DMS53 (cell line): Measurements from ENCODE around the gene EPN2.

Source experiments
- DNase-seq: peaks from one replicate; lab custom pipeline; 2025; lab: John Stamatoyannopoulos, UW

The EPN2 gene

DNA sequence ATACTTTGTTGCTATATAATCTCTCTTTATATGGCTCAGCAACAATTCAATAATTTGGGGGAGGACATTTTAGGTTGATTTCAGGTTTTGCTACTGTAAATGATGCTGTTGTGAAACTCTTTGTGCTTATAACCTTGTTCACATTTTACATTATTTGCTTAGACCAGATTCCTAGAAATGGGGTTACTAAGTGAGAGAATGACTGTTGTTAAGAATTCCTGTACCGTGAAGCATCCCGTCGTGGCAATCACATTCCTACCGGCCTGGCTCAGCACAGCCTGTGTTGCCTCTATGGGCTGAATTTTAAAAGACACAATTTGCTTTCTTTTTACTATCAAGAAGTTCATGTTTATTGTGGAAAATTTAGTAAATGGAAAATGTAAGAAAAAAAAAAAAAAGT, 94.0 kb downstream of the EPN2 start:
- DNase-seq: no peak

DNA sequence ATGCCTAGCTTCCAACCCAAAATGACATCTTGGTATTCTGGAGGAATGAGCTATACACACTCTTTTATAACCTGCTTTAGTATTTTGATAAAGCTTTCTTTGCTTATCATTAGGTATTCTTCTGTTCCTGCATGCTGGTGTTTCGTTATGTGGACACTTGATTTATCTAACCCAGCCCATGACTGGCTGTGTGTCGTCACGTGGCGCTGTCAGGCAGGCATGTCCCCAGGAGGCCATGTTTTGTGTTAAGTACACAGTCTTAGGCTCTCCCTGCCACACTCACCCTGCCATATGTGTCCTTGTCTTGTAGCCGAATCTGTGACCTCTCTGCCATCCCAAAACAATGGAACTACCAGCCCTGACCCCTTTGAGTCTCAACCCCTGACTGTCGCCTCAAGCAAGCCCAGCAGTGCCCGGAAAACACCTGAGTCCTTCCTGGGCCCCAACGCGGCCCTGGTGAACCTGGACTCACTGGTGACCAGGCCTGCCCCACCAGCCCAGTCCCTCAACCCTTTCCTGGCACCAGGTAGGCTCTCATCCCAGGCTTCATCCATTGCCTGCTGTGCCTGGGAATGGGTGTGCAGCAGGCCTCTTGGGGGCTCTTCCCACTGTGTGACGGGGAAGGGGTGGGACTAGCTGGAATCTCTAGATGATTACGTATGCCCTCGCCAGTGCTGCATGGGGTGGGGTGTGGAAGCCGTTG, 94.5 kb downstream of the EPN2 start:
- DNase-seq: no peak

DNA sequence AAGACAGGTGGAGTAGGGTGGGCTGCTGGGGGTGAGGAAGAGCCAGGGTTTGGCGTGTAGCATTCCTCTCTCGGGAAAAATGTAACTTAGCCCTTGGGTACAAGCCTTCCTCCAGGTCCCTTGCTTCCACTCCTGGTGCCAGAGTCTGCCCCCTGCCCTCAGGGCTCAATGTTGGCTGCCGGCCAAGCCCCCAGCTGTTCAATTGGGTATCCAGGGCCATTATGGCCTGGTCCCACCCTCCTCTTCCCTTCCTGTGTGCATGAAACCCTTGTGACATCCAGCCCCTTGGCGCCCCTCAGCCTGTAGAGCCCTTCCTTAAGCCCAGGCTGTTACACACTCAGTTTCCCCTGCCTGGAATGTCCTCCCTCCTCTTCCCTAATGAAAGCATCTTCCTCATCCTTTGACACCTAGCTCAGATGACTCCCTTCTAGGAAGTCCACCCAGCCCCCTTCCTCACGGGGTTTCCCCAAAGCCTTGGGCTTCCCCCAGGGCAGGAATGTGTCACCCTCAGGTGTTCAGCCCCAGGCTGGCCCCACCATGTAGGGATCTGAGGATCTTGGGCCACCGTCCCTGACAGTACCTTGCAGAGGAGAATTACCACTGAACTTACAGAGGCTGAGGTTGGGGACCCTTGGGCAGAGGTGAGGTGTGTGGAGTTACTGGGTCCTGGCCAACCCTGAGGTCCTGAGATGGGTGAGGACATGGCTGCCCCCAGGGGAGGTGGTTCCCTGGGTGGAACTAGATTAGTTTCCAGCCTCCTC, 95.4 kb downstream of the EPN2 start:
- DNase-seq: no peak

DNA sequence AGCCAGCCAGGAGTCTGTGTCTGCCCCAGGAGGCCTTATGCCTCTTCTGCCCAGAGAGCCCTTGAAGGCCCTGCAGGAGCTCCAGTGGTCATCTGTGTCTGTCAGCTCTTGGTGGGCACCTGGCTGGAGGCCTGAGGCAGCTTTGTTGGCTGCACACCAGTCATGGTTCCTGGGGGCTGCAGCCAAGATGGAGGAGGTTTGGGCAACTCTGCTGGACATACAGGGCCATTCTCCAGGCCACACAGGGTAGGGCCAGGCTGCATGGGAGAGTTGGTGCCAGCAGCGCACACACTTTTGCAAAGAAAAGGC, 95.9 kb downstream of the EPN2 start:
- DNase-seq: no peak

DNA sequence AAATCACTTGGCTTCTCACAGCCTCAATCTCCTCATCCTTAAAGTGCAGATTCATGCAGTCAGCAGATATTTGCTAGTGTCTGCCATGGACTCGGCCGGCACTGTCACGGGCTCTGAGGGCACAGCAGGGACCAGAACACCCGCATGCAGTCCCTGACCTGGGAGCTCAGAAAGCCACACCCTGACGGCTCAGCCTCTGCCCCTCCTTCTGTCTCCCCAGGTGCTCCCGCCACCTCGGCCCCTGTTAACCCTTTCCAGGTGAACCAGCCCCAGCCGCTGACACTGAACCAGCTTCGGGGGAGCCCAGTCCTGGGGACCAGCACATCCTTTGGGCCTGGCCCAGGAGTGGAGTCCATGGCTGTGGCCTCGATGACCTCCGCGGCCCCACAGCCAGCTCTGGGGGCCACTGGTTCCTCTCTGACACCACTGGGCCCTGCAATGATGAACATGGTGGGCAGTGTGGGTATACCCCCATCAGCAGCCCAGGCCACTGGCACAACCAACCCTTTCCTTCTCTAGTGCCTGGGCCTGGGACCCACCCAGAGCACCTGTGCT, 96.6 kb downstream of the EPN2 start:
- DNase-seq: no peak

DNA sequence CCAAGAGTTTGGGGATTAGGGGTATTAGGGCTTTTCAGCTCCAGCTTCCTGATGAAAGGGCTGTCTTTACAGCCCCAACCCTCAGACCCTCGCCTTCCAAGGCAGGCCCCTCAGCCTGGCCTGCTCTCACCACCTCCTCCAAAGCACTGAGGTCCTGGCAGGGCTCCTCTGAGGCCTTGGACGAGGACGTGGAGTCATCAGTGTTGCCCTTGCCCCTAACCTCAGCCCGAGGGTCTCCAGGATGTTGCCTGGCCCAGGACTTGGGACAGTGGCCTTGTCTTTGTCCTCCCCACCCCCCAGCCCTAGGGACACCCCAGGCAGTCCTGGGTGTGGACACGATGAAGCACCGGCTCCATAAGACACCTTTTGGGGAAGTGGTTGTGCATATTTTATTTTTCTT, 97.2 kb downstream of the EPN2 start:
- no peak for DNase-seq

DNA sequence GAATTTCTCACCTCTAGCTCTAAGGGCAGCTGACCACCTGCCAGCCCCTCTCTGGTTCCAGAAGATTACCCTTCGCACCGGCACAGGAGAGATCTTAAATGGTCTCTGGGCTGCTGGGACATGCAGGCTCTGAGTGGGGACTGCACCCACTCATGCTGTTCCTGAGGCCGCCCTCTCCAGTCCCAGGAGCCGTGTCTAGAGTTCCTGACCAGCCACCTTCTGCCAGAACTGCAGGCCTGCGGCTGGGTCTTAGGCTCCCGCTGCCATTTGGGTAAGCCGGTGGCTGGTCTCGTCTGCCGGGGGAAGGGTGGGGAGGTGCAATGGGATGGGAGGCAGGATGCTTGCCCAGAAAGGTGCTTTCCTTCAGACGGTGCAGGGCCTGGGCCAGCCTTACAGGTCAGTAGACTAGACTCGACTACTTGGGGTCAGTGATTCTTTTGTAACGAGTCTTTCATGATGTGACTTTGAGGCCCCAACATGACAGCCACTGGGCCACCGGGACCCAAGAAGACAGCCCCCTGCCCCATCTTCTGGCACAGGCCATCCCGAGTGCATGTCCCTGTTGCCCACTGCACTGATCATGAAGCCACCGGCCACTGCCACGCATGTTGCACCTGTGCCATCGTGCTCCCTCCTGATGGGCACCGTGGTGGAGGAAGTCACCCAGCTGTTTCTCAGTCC, 98.9 kb downstream of the EPN2 start:
- no peak for DNase-seq

DNA sequence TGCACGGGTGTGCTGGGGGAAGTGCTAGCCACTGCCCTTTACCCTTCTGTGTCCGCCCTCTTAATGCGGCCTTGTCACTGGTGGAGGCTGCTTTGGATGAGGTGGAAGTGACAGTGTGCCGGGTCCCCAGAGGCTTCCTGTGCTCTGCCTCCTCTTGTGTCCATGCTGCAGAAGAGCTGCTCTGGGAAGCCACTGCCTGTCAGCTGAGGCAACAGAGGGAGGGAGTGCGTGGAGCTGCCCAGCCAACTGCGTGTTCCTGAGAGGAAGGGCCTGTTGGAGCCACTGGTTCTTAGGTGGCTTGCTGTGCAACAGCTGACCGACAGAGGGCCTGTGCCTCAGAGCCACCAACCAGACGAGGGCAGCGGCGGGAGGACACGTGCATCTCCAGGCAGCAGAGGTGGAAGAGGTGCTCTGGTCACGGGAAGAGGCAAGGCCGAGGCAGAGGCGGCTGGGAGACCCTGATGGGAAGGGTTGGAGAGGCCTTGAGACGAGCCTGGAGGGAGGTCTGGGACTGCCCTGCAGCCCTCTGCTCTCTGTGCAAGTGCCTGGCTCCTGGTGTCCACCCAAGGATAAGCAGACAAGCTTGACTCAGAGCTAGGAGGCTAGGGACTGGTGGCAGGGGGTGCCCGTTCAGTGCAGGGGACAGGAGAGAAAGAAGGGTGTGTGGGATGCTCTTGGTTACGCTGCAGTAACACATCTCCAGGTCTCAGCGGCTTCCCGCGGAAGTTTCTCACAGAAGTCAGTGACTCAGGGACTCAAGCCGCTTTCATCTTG, 100.0 kb downstream of the EPN2 start:
- DNase-seq: peak; percentile 32

DNA sequence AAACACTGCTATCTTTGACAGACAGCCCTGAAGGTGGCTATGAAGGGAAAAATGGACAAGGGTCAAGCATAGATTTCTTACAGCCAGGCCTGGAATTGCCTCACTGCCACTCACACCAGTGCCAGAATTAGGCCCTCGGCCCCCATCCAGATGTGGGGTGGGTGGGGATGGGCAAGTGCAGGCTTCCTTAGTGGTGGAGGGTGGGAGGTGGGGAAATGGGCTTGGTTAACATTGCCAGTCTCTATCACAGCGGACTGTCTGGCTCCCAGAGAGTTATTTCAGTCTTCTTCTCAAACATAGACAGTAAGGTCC, 100.5 kb downstream of the EPN2 start:
- DNase-seq: no peak

DNA sequence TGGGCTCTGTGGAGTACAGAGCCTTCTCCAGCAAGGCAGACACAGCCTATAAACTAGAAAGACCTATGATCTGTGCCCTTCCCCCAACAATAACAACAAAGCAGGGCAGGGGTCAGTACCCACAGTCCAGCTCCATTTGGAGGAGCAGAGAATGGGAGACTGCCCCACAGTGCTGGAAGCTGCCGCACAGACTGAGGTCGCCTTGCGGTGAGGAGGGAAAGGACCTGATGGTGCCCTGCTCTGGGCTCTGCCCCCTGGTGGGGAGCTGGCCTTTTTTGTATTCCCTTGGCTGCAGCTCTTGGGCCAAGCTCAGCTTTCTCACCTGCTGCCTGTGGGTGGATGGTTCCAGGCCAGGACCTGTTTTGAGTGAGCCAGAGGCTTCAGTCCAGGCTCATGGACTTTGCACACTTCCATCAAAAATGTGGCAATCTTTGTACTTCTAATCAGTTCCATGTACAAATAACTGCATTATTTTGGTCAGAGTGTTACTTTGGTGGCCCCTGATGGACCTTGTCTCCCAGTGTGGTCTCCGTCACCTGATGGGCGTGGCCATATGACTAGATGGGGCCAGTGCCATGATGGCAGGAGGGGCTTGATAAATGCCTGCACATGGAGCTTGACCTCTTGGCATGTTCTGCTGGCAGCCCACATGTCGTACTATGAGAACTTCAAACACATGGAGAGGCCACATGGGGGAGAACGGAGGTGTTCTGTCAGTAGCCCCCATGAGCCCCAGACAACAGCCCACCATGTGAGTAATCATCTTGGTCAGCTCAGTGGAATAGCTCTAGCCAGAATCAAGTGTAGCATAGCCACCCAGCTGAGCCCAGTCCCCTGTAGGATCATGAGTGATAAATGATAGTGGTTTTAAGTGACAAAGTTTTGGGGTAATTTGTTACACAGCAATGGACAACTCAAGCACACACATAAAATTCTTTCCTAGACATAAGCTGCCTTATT, 101.1 kb downstream of the EPN2 start:
- DNase-seq: peak; percentile 72

DNA sequence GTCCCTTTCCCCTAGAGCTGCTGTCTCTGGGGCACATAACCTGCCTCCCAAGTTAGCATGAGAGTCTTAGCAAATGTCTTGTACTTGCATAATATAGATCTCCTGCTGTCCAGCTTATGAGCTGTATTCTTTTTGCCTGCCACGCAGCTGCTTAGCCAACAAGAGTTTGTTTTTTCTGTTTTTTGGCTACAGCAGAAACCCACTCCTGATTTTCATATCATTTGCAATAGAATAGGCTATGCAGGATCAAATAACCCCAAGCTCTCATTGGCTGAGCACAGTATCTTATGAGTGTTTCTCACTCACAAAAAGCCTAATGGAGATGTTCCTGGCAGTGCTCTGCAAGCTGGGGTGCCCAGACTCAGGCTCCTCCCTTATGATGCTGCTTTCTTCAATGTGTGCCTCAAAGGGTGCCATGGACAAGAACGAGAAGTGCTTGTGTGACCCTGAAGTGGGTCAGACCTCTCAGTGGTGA, 102.2 kb downstream of the EPN2 start:
- DNase-seq: no peak

DNA sequence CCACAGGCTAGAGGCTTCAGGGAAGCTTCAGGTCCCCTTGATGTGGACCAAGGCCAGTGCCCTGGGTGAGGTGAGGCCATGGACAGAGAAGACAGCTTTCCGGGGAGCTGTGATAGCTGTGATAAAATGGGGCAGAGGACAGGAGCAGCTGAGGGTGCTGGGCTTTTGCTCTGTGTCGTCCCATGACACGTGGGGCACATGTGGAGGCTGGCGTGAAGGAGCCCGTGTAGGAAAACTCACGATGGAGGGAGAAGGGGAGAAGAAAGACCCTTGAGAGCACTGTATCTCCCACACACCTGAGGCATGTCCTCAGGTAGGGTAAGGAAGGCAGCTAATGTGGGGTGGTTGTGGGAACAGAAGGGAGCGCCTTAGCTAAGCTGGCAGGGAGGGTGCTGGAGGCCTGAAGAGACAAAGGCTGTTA, 104.1 kb downstream of the EPN2 start:
- no peak for DNase-seq

DNA sequence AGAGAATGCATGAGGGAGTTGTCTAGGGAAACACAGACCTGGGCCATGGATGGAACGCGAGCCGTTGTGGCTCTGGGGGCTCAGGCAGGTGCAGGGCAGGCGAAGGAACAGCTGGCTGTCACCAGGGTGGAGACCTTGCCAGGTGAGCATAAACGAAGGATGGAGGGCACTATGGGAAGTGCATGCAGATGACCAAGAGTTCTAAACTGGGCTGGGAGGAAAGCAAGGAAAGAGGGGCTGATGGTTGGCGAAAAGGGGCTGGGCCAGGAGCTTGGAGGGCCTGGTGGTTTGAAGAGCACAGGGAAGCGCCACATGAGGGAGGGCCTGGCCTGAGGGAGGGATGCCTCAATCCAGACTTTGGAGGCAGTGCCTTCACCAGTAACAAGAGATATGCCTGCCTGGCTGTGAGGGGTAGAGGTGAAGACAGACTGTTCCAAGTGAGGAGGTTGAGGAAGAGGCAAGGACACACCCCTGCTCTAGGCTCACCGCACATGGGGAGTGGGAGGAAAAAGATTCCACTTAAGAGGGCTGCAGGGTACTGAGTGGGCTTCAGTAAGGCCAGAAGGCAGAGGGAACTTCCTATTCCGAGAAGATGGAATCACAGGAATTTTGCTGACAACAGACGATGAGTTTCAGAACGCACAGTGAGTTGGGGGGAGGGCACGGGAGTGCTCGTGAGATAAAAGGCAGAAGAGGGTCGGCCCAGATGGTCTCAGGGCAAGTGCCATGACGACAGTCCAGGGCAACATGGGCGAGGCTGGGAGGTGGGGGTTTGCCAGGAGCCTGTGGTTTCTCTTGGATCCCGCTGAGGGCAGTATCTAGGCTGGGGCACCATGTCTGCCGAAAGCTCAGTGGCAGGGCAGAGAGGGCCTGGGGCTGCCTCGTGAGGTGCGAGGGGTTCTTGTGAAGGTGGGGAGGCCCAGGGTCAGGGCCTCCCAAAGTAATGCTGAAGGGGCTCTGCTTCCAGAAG, 104.8 kb downstream of the EPN2 start:
- DNase-seq: no peak

DNA sequence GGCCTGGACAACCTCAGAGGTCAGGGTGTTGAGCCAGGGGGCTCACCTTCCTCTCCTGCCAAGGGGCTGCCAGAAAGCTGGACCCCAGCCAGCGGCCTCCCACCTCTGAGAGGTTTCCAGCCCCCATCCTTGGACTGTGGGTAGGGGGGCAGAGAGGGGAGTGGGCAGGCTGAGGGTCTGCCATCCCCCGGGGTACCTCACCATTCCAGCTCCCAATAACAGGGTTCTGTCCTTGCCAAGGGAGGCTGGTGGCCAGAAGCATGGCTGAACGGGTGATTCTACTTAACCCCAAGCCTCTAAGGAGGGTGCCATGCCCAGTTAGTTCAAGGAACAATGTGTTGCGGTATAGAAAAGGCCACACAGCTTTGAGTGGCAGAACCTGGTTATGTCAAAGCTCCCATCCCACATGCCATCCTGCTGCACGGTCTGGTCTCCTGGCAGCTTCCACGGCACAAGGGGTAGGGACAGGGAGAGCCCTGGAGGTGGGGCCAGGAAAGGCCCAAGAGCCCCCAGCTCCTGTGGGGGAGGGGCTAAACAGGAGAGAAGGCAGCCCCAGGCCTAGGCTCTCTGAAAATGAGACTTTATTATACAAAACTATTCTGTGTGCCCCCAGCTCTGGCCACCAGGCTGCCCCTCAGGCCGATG, 105.6 kb downstream of the EPN2 start:
- DNase-seq: no peak

DNA sequence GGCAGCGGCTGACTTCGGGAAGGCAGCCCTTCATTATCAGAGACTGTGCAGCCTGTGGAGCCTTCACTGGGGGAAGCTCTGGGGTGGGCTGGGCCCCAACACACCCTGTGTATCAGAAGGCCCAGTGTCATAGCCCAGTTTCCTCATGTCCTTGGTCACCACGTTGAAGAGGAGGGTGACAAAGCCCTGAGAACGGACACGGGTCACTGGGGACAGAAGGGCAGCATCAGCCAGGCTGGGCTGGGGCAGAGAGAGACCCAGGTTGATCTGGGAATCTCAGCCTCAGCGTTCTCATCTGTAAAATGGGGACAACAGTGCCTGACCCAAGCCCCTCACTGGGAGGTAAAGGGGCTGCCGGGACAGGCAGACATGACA, 106.1 kb downstream of the EPN2 start:
- DNase-seq: no peak

DNA sequence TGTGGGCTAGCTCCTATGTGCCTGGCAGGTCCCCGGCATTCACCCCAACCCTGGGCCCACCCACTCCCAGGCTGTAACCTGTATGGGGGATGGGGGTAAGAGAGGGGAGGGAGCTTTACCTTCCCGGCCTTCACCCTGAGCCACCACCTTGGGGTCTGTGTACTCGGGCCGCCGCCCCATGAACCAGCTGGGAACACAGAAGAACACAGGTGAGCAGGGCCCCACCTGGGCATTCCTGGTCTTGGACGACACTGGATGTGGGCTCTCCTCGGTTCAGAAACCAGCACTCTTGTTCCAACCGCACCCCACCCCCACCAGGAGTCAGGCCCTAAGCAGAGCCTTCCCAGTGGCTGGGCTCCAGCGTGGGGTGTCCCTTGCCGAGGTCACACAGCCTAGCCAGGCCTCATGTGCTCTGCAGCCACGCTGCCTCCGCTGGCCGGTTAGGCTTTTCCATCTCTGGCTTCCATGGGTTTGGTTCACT, 106.5 kb downstream of the EPN2 start:
- DNase-seq: no peak

DNA sequence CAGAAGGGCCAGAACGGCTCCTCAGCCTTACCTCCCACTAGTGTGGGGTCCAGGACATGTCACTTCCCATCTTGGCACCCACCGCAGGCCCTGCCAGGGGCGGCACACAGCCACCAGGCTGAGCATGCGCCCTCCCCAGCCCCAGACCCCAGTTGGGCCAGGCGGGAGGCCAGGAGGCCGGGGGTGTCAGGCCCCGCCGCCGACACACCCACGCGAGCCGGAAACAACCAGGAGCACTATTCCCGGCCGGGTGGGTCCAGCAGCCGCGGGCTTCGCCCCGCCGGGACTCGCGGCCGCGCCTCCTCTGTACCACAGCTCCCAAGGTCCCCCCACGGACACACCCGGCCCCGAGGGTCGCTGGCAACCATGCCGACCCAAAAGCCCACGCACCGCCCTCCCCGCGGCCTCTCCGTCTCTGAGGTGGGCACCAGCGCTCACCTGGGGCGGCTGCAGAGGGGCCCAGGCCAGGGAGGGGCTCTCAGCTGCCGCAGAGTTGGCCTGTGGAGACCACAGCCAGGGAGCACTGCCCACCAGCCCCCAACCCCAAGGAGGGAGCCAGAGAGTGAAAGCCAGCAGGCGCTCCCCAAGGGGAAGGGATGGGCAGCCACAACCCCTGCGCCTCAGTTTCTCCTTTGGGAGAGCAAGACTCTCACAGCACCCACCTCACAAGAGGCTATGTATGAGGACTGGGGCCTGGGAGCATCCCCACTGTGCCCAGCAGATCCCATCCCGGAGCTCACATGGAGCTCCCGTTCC, 107.3 kb downstream of the EPN2 start:
- no peak for DNase-seq

DNA sequence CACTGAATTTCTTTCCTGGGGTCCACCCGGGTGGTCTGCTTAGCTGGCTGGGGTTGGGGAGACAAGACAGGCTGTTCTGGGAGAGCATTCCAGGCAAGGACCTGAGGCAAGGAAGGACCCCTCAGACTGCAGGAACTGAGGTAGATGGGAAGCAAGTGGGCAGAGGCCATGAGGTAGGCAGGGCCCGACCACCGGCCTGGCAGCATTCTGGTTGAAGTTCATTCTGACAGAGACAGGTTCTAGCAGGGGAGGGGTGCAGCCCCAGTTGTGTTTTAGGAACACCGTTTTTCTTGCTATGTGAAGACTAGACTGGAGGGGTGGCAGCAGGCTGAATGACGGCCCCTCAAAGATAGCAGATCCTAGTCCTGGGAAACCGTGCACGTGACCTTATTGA, 107.9 kb downstream of the EPN2 start:
- no peak for DNase-seq
